GM19023 (cell line): Measurements from ENCODE around the gene RPS6KA2.
"Not testable (repeated sequence)": the region's sequence is repeated elsewhere in the genome, so short reads cannot be mapped to it uniquely, and the experiment has no call there.

ENCODE experiments used
- ATAC-seq: cut with Tn5 transposase; IDR thresholded peaks from one replicate; pipeline ENCODE4 v1.9.1; 2021; ENCODE audit warnings: mild to moderate bottlenecking, moderate library complexity; ENCODE audit not compliant: unreplicated experiment

Gene RPS6KA2

DNA sequence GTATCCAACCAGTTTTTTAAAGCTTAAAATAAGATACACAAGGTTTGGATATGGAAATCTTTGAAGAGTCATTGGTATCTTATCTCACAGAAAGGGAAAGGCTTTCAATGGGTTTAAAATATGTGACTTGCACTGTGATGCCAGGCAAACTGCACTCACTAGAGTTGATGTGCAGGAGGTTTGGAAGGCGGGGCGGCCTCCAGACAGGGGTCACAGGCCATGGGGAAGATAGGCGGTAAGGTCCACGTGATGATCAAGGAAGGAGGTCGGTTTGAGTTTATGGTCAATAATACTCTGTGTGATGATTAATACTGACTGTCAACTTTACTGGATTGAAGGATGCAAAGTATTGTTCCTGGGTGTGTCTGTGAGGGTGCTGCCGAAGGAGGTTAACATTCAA lies 31.1 kb downstream of the RPS6KA2 start:
- ATAC-seq, result no peak

DNA sequence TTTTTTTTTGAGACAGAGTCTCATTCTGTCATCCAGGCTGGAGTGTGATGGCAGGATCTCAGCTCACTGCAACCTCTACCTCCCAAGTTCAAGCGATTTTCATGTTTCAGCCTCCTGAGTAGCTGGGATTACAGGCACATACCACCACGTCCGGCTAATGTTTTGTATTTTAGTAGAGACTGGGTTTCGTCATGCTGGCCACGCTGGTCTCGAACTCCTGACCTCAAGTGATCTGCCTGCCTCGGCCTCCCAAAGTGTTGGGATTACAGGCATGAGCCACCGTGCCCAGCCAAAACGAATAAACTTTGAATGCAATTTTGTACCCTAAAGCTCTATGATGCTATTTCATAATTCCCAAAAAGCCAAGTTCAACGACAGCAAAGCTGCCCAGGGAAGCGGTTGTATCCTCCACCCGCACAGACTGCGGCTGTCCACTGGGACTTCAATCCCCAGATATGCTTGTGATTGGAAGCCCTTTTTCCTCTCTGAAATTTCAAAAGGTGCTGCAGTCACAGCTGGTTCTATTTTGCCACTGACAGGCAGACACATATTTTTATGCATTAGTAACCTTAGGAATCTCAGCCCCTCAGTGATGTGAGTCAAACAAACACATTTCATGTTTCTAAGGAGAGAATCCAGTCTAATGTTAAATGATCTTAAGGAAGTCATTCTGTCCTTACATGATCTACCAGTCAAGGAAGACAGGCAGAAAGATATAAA lies 31.8 kb downstream of the RPS6KA2 start:
- no peak for ATAC-seq

DNA sequence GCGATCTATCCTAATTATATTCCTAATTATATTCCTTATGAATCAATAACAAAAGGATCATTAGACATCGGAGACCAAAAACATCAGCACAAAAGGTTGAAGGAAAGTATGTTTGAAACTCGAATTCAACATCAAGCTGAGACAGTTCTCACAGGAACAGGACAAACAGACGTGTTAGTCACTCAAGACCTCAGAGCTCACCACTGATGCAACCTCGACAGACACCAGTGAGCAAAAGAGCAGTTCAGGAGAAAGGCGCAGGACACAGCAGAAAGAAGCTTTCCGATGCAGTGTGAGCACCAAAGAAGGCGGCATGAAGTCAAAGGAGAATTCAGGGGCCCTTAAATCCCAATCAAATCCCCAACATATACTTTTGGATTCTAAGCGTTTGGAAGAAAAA lies 34.2 kb downstream of the RPS6KA2 start:
- no peak for ATAC-seq

DNA sequence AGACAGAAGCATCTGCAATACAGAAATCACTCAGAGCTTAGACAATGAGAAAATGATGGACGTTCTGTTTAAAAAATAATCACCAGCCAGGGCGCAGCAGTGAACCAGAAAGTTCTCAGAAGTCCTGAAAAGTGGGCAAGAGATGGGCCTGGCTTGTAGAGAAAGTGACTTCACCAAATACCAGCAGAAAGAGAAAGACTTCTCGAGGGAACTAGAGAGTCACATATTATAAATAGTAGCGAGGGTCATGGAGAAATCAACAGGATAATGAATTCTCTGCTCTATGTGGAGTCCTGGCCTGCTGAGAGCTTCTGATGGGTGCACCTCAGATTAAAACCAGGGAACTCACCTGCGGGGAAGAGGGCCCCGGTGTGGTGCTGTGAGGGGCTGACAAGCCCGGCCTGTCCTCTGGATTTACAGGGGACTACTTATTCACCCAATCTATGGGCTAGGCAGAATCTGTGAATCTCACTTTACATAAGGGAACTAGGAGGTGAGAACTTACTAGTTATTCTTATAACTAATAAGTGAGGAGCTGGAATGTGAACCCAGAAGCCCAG lies 35.0 kb downstream of the RPS6KA2 start:
- no peak for ATAC-seq

DNA sequence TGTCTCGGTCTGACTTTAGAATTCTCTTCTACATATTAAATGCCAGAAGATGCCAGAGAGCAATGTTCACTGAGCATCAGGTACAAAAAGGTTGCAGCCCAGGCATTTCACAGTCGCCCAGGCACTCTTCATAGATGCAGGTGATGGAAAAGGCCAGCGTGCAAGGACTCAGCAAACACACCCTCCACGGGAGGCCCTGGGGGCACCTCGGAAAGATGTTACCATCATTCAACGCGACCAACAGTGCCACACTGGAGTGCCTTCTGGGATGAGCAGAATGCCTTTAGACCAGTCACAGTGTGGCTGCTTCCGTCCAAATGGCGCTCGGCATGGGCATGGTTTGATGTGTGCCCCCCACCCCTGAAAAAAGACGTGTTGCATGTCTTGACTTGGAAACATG lies 36.0 kb downstream of the RPS6KA2 start:
- no peak for ATAC-seq

DNA sequence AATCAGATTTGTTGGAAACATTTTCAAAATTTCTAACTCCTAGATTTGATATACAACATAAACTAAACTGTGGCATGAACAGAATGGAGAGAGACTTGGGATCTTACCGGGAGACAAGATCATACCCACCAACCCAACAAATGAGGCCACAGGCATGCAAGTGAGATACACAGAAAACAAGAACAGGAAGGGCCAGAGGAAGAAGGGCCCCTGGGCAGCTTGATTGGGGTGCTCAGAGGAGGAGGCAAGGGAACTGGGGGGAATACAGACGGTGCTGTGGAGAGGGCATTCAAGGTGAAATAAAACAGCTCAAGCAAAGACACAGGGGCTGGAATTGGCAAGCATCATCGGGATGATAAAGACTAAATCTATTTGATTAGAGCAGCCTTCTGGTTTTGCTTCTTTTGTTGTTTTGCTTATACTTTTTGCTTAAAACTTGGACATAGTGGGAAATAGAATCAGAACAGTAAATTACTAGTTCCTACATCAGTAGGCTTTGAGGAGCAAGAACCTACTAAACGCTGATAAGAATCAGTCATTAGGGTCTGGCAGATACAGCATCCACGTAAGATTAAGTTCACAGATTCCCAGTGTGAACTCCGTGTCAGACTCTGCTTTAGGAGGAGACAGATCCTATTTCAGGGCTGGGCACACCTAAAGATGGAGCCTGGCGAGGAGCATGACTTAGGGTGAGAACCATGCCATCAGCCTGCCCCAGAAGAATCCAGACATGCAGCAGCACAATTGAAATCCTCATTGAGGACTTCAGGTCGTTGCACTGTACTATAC lies 37.1 kb downstream of the RPS6KA2 start:
- ATAC-seq, result no peak

DNA sequence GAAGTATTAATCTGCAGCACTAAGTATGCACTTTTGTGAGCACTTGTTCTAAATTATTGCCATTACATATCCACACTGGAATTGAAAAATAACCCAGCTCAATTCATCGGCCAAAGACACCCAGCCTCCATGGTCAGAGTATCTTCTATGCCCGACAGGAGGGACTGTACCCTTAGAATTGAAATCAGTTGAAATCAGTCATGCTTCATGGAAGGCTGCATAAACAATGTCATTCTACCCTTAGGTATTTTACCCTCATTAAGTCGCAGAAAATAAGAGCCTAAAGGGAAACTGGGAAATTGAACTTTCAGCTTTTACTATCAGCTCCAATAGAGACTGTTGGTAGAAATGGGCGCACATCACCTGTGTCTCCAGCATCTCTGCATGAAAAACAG lies 37.7 kb downstream of the RPS6KA2 start:
- no peak for ATAC-seq

DNA sequence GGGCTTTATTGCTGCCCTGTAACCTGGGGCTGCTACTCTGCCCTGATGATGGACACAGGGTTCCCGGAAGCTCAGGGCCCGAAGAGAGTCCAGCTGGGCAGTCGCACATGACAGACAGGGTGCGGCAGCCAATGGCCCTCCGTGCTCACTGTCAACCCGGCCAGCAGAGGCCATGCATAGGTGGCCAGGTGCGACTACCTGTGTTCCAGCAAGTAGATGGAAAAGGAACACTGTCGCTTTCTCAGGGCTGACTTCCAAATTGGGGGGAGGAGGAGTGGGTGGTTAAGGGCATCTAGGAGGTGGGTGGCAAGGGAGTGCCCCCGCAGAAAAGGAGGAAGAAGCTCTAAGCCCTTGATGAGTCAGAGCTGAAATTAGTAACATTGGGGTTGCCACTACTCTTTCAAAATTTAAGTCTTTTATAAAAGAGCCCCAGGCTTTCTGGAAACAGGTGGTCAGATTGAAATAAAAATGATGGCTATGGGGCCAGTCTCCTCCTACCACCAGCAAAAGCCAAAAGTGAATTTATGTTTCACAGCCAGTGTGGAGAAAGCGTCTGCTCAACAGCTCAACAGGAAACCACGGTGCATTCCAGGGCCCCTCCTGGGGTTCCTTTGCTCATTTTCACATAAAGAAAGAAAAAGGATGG lies 38.2 kb downstream of the RPS6KA2 start:
- peak; percentile 32 for ATAC-seq

DNA sequence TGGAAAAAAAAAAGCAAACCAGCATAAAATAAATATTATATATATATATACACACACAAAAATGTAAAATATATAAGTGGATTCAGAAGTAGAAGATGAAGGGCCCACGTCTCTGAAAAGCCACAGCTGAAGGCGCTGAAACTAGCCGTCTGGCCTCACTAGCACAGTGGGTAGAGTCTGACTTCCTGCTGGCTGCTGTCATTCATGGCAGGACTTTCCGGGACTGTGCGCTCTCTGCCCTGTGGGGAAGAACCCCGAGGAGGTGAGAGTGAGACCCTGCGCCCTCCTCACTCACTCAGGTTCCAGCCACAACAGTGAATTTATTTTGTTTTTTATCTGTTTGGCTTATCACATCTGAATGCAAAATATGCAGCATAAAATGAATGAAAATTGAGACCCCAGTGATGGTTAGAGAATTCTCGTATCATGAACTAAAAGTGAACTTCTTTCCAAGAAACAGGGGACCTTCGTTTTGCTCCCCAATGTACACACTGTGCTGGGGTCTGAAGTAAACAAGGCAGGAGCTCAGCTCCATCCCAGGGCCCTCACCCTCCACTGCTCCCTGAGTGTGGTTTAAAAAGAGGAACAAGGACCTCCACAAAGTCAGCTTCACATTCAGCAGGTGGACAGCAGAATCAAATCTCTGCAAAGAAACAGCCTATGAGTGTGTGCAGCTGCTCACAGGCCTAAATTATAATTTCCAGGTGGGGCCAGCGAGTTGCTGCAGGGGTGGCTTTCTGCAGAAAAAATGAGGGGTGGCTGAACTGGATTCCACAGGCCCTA lies 39.2 kb downstream of the RPS6KA2 start:
- ATAC-seq, result peak; percentile 80

DNA sequence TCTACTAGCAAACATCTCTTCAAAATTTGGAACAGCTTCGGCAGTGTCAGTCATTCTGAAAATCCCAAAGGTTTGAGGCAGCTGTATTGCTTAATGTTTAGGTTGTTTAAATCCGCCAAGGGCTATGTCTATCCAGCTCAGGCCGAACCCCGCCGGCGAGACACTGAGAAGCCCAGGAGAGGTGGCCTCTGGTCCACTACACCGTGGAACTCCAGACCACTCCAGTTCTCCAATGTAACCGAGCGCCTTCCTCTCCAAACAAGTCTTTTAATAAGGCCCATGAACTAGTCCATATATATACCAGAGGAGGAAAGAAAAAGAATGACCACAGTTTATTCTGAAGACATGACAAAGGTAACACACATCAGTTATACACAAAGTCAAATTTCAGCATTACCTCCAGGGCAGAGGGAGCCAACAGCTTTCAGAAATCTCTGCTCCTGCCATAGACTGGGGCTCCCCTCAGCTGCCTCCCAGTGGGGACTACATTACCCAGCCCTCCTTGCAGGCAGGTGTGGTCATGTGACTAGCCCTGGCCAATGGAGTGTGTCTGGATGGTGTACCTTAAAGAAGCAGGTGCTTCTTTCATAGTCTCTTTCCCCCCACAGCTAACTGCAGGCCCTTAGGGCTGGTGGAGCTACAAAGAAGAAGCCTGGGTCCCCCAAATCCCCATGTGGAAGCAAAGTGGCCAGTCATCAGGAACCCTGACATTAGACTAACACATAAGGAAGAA lies 40.5 kb downstream of the RPS6KA2 start, which contains the start of gene RAMACL:
Gene RAMACL (minus strand): TSS at position 255 of the 733 bp plus-strand sequence. CDS start 201 bp downstream, at position 54.
- peak; percentile 57 for ATAC-seq

DNA sequence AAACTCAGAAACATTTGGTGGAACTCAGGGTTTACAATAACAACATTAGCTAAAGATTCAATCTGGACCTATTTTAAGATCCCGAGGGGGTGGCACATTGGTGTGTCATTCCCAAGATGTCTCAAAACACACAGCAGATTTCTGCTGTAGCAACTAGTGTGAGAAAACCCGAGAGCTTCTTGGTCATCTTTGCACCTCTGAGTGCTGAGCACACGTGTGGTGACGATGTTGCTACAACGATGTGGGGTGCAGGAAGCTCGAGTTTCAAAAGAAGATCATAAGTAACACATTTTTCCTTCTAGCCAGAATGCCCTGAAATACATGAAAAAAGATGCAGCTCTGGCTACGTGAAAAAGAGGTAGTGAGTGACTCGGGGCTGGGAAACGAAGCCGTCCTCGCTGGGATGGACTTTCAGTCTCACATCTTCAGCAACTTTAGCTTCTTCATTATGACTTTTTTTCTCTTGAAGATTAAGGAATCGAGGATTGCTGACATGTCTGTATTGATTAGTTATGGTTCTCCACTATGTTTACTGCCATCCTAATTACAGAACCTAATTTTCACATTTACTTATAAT lies 42.1 kb downstream of the RPS6KA2 start:
- ATAC-seq, result no peak

DNA sequence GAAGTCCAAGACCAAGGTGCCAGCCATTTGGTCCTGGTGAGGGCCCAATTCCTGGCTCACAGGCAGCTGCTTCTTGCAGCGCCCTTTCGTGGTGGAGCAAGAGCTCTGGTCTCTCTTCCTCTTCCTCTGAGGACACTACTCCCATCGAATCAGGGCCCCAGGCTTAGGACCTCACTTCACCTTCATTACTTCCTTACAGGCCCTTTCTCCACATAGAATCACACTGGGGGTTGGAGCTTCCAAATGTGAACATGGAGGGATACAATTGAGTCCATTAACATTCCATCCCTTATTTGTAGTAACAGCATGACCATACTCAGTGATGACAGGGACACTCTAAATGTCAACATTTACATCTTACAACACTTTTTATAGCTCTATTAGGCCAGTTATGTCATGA lies 42.9 kb downstream of the RPS6KA2 start:
- no peak for ATAC-seq

DNA sequence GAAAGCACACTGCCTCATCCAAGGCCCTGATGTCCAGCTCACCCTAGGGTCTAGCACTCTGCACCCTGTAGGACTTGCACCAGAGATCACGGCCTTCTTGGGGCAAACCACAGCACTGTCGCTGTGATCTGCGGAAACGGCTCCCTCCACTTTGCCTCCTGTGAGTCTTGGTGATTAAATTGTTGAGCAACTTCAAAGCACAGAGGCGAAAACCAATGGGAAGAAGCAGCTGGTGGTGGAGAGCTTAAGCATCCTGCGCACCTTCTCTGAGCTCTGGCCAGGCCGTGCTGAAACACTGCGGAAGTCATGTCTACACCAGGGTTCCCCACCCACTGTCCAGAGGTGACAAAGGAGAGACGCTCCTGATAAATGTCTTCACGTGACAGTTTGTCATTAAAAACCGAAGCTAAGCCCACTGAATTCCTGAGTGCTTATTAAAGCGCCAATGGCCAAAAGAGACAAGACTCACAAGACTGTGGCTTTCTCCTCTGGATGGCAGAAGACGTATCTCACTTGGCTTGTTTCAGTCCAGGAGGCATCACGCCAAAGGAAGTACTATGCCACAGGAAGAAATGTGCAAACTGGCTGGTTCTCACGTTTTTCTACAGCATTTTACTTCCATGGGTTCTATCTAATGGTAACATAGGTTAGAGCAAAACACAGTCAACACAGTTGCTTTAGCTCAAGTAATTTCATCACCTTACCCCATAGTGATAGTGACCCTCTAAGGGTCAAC lies 43.7 kb downstream of the RPS6KA2 start:
- ATAC-seq, result no peak

DNA sequence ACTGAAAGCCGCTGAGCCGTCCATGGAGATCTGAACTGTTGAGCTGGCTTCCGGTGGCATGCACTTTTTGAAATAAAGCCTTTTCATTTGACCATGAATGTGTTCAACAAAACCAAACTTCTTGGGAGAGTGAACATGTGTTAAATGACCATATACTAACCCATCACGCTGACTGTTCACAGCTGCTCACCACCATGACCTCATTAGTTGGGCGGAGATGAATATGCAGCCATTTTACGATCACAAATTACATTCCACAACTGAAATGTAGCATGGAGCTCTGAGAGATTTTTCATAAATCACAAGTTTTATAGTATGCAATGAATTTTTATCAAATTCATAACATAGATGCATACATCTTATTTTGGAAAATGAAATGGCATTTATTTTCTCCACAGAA lies 44.8 kb downstream of the RPS6KA2 start:
- no peak for ATAC-seq

DNA sequence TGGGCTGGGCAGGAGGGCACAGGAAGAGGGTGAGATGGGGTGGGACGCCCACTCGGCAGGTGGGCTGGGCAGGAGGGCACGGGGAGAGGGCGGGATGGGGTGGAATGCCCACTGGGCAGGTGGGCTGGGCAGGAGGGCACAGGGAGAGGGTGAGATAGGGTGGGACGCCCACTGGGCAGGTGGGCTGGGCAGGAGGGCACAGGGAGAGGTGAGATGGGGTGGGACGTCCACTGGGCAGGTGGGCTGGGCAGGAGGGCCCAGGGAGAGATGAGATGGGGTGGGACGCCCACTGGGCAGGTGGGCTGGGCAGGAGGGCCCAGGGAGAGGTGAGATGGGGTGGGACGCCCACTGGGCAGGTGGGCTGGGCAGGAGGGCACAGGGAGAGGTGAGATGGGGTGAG lies 45.2 kb downstream of the RPS6KA2 start:
- ATAC-seq, result not testable (repeated sequence)

DNA sequence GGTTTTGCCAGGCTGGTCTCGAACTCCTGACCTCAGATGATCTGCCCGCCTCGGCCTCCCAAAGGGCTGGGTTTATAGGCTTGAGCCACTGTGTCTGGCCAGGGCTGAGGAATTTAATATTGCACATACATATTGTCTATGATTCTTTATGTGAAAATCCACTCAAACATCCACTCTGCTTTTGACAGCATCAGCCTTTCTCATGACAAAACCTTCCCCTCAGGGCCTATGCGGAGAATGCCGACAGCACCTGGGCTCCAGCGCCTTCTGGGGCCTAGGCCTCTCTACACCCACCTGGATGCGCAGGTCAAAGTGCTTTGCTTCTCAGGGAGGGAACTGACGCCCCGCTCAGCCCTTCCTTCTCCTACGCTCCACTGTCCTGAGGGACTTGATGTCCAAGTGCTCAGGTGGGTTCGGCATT lies 46.0 kb downstream of the RPS6KA2 start:
- no peak for ATAC-seq

DNA sequence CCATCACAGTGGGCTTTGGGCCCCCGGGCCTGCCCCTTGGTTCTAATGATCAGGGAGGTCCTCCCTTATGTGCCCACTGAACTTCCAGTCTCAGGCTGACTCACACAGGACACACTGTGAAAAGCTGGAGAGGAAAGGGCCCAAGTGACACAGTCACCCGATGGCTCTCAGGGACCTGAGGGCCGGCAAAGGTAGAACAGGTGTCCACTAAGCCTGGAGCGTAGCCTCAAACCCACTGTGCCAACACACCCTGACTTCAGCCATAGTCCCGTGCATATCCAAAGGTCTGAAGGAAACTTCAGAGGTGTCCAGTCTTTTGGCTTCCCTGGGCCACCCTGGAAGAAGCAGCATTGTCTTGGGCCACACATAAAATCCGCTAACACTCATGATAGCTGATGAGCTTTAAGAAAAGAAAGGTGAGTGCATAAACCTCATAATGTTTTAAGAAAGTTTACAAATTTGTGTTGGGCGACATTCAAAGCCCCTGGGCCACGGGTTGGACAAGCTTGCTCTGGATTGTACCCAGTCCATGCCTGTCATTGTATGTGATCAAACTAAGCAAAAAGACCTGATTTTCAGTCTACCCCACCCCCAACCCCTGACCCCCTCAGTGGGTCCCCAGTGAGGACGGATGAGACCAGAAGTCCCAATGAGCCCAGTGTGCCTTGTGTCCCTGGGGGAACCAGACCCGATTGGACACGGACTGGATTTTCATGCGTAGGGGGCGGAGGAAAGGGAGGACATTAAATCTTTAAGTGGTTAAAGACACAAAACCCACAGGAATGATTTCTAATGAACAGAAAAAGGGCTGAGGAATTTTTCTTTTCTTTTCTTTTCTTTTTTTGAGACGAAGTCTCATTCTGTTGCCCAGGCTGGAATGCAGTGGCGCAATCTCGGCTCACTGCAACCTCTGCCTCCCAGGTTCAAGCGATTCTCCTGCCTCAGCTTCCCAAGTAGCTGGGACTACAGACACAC lies 46.7 kb downstream of the RPS6KA2 start:
- no peak for ATAC-seq
